Natural killer cell (primary cell): ENCODE measurements around the gene CC2D1A. TPM values are rescaled to one million over a fixed set of nuclear protein-coding genes. Genes with fewer than 3 reads are reported as not detected.

Experiments used
- ATAC-seq, 3 donors: fragments of 150-1000 bp in 2 of 3; fragments of 200-7000 bp in 1 of 3; cut with Tn5 transposase; 1 replicate in 1 of 3; 2 replicates in 2 of 3; pipeline ENCODE4 v1.10.0; 2021; ENCODE audit warnings: mild to moderate bottlenecking in 2 of 3, moderate library complexity in 2 of 3
- DNase-seq, 2 donors: peaks; one replicate each; pipeline versions ENCODE4 v3.0.0 to v3.0.0-alpha.2; 2013 to 2021; ENCODE audit warnings: mixed read lengths in 1 of 2
- H3K27ac ChIP-seq: one replicate; pipeline ENCODE4 v1.5.1; 2013; ENCODE audit warnings: mild to moderate bottlenecking, low read length
- H3K27me3 ChIP-seq: one replicate; pipeline ENCODE4 v1.6.1; 2013; ENCODE audit warnings: low read length; ENCODE audit not compliant: control insufficient read depth, insufficient read depth
- H3K36me3 ChIP-seq: one replicate; pipeline ENCODE4 v1.6.1; 2013; ENCODE audit warnings: low read length; ENCODE audit not compliant: control insufficient read depth, insufficient read depth
- H3K4me1 ChIP-seq: one replicate; pipeline ENCODE4 v1.6.1; 2013; ENCODE audit warnings: low read length; ENCODE audit not compliant: control insufficient read depth, insufficient read depth
- H3K4me3 ChIP-seq: one replicate; pipeline ENCODE4 v1.5.1; 2013; ENCODE audit warnings: low read length
- H3K9me3 ChIP-seq: one replicate; pipeline ENCODE4 v1.6.1; 2013; ENCODE audit warnings: low read length; ENCODE audit not compliant: control insufficient read depth, insufficient read depth
- H3K27ac Mint-ChIP-seq, 2 donors: one replicate each; pipeline ENCODE4 v1.8.0; 2022; ENCODE audit warnings: mild to moderate bottlenecking in 2 of 2, mixed read lengths in 2 of 2, moderate library complexity in 1 of 2
- H3K27me3 Mint-ChIP-seq, 2 donors: one replicate each; pipeline ENCODE4 v1.8.0; 2022; ENCODE audit warnings: low read depth in 2 of 2, mixed read lengths in 2 of 2
- H3K36me3 Mint-ChIP-seq: one replicate; pipeline ENCODE4 v1.8.0; 2022; ENCODE audit warnings: mixed read lengths
- H3K4me1 Mint-ChIP-seq, 2 donors: one replicate each; pipeline ENCODE4 v1.8.0; 2022; ENCODE audit warnings: mixed read lengths in 2 of 2
- H3K4me3 Mint-ChIP-seq: one replicate; pipeline ENCODE4 v1.8.0; 2022; ENCODE audit warnings: mild to moderate bottlenecking, moderate library complexity, mixed read lengths
- H3K9me3 Mint-ChIP-seq, 2 donors: one replicate each; pipeline ENCODE4 v1.8.0; 2022; ENCODE audit warnings: mixed read lengths in 2 of 2
- WGBS: methylation state at CpG from one replicate; pipeline ENCODE4 v1.1.7; 2013; ENCODE audit warnings: missing lambda C conversion rate; ENCODE audit not compliant: insufficient coverage; 5-methylcytosine and 5-hydroxymethylcytosine counted together
- intact Hi-C: fragments of 100-400 bp; cut with micrococcal nuclease; formaldehyde crosslinking; loops from one replicate; pipeline ENCODE4 v1.14.2; 2022
- total RNA-seq, 4 donors: library from RNA; stranded (reverse); fragments of 120-200 nt in 1 of 4; gene quantifications; one replicate each; pipeline versions ENCODE4 v1.2.3 to v1.2.4, GENCODE V29; 2013 to 2022
- TF ChIP-seq, protein P1 (sequence below): fragments of 200-600 bp; IDR thresholded peaks from one replicate; pipeline ENCODE4 v1.8.0; 2022; ENCODE audit warnings: antibody characterized with exemption

The CC2D1A gene
- total RNA-seq, 3 donors from 2014 or later (not counting 1 experiment from before 2014, with no cell fraction given), result 42.8 to 49.3 (median 48.4) TPM

GRCh38 chr19:13880059-13881043, 25.6 kb upstream of the CC2D1A start:
- Mint-ChIP-seq H3K27me3 (no peaks in the 10 kb centered on the region), H3K27ac (peak overlapping the region; percentile 75 to 88), H3K36me3 (no peaks in the 10 kb centered on the region)

GRCh38 chr19:13881251-13881691, 24.7 kb upstream of the CC2D1A start:
- H3K27ac ChIP-seq, result peak overlapping the region; percentile 64
- peak overlapping the region; percentile 60 to 88 for H3K27ac Mint-ChIP-seq
- H3K27me3 Mint-ChIP-seq, result no peaks in the 10 kb centered on the region

More at GRCh38 chr19:13880059-13881043, 25.6 kb upstream of the CC2D1A start:
- 2% methylated on average over 32 of the region's 34 CpGs for WGBS
- no peaks in the 10 kb centered on the region for H3K36me3 ChIP-seq
- TF ChIP-seq, protein P1, sequence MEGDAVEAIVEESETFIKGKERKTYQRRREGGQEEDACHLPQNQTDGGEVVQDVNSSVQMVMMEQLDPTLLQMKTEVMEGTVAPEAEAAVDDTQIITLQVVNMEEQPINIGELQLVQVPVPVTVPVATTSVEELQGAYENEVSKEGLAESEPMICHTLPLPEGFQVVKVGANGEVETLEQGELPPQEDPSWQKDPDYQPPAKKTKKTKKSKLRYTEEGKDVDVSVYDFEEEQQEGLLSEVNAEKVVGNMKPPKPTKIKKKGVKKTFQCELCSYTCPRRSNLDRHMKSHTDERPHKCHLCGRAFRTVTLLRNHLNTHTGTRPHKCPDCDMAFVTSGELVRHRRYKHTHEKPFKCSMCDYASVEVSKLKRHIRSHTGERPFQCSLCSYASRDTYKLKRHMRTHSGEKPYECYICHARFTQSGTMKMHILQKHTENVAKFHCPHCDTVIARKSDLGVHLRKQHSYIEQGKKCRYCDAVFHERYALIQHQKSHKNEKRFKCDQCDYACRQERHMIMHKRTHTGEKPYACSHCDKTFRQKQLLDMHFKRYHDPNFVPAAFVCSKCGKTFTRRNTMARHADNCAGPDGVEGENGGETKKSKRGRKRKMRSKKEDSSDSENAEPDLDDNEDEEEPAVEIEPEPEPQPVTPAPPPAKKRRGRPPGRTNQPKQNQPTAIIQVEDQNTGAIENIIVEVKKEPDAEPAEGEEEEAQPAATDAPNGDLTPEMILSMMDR, result peak; percentile 98
- peak overlapping the region; percentile 64 for H3K27ac ChIP-seq
- DNase-seq (peak; percentile 98 to 100), ATAC-seq (peak; percentile 93 to 100 (median 98))
- peak overlapping the region; percentile 11 for H3K4me3 ChIP-seq
- Mint-ChIP-seq H3K9me3 (no peaks in the 10 kb centered on the region), H3K4me3 (peak overlapping the region; percentile 77), H3K4me1 (peaks cover 18 to 45% of the 10 kb centered on the region in 2 donors)
- no peaks in the 10 kb centered on the region for H3K9me3 ChIP-seq
- H3K4me1 ChIP-seq, result peaks cover 58% of the 10 kb centered on the region
- no peaks in the 10 kb centered on the region for H3K27me3 ChIP-seq
- intact Hi-C loops, result loop anchor here (1.0 to 10.0 kb wide), 11 partner anchors 74 to 594 kb away; partner anchors contain the start of genes ASF1B, DCAF15 and PTGER1

DNA sequence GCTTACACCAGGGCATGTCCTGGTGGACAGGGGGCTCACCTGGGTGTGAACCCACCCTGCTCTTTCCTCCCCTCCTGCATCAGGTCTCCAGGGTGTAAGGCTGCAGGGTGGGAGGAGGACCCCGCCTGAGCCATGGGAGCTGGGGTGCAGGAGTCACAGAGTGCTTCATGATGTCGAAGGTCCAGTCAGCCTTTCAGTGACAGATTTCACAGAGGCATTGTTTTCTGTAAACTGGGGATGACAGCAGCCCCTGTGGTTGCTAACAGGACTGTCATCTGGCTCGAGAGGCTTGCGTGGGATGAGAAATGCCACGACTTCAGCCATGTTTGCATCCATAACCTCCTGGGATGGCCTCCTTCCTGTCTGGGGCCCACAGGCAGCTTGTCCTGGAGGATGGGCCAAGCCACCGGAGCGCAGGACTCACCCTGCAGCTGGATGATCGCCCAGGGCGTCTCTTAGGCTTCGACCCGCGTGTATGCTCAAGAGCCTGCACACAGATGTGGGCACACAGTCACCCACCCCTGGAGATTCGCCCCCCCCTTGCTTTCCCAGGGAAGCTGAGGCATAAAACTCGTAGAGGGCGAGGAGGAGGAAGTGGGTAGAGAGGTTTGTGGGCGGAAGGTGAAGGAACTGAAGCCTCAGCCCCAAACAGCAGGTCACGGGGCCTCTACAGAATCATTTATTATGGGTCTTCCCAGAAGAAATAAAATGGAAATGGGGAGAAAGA, 24.1 kb upstream of the CC2D1A start:
- WGBS, result 4% methylated on average over 16 of the region's 17 CpGs
- peak in 1 of 3 donors; percentile 15 for ATAC-seq

More at GRCh38 chr19:13881251-13881691, 24.7 kb upstream of the CC2D1A start:
- Mint-ChIP-seq H3K9me3 (no peaks in the 10 kb centered on the region), H3K4me1 (peaks cover 25 to 52% of the 10 kb centered on the region in 2 donors), H3K4me3 (peak overlapping the region; percentile 65), H3K36me3 (no peaks in the 10 kb centered on the region)
- ATAC-seq (peak in 1 of 3 donors; percentile 9), DNase-seq (peak in 1 of 2 donors; percentile 68)
- intact Hi-C loops, result loop anchor here (2.0 to 10.0 kb wide), 8 partner anchors 74 to 594 kb away; partner anchors contain the start of genes ASF1B, DCAF15 and PTGER1
- Histone ChIP-seq H3K4me1 (peaks cover 68% of the 10 kb centered on the region), H3K4me3 (no peak overlapping the region), H3K36me3 (no peaks in the 10 kb centered on the region), H3K27me3 (no peaks in the 10 kb centered on the region), H3K9me3 (no peaks in the 10 kb centered on the region)
- TF ChIP-seq, protein P1, result no peak
- WGBS, result 17% methylated on average over 12 of the region's 12 CpGs

More for the DNA sequence above, 24.1 kb upstream of the CC2D1A start:
- peak overlapping the region; percentile 64 for H3K27ac ChIP-seq
- Mint-ChIP-seq H3K27me3 (no peaks in the 10 kb centered on the region), H3K27ac (peak overlapping the region; percentile 60 to 88), H3K4me1 (peaks cover 29 to 58% of the 10 kb centered on the region in 2 donors), H3K36me3 (no peaks in the 10 kb centered on the region), H3K4me3 (peak overlapping the region; percentile 65), H3K9me3 (no peaks in the 10 kb centered on the region)
- no peak overlapping the region for H3K4me3 ChIP-seq
- peaks cover 73% of the 10 kb centered on the region for H3K4me1 ChIP-seq
- DNase-seq, result peak; percentile 35 to 75
- H3K27me3 ChIP-seq, result no peaks in the 10 kb centered on the region
- intact Hi-C loops, result loop anchor here (2.0 to 10.0 kb wide), 8 partner anchors 73 to 593 kb away; partner anchors contain the start of genes ASF1B, DCAF15 and PTGER1
- TF ChIP-seq, protein P1, result no peak
- no peaks in the 10 kb centered on the region for H3K36me3 ChIP-seq
- no peaks in the 10 kb centered on the region for H3K9me3 ChIP-seq
